Measurements from ENCODE around the gene TDP2. TPM values are rescaled to one million over a fixed set of nuclear protein-coding genes. Genes with fewer than 3 reads are reported as not detected.

TDP2 gene
- total RNA-seq, 1 donor from 2014 or later, result 42.3 TPM

GRCh38 chr6:24659561-24659960 lies 7.1 kb downstream of the TDP2 start:
- peak overlapping the region; percentile 17 for H3K27ac ChIP-seq
- no peaks in the 10 kb centered on the region for H3K9me3 ChIP-seq
- no peak for DNase-seq
- intact Hi-C loops (cut with DNase I), result no loop called here
- H3K27me3 ChIP-seq, result no peaks in the 10 kb centered on the region
- peaks cover 12% of the 10 kb centered on the region for H3K4me1 ChIP-seq
- peaks cover 37% of the 10 kb centered on the region for H3K36me3 ChIP-seq
- peak; percentile 29 for ATAC-seq
- TF ChIP-seq CTCF (IDR thresholded peaks at IDR 0.05), result no peak
- no peak overlapping the region for H3K4me3 ChIP-seq

- no peaks in the 10 kb centered on the region for H3K27me3 ChIP-seq
- no peak for DNase-seq
- ATAC-seq, result peak; percentile 92
- peaks cover 10% of the 10 kb centered on the region for H3K4me1 ChIP-seq
- peak overlapping the region; percentile 17 for H3K27ac ChIP-seq
- intact Hi-C loops (cut with DNase I), result no loop called here
- H3K9me3 ChIP-seq, result no peaks in the 10 kb centered on the region
- no peak overlapping the region for H3K4me3 ChIP-seq
- peaks cover 39% of the 10 kb centered on the region for H3K36me3 ChIP-seq
- no peak for TF ChIP-seq CTCF (IDR thresholded peaks at IDR 0.05)
These were observed 7.8 kb downstream of the TDP2 start for GRCh38 chr6:24658573-24659560.

- no peak for TF ChIP-seq CTCF (IDR thresholded peaks at IDR 0.05)
- Histone ChIP-seq H3K36me3 (peaks cover 49% of the 10 kb centered on the region), H3K9me3 (no peaks in the 10 kb centered on the region), H3K27me3 (no peaks in the 10 kb centered on the region), H3K4me1 (peaks cover 5% of the 10 kb centered on the region), H3K4me3 (no peak overlapping the region), H3K27ac (no peak overlapping the region)
- DNase-seq (no peak), ATAC-seq (no peak)
- intact Hi-C loops (cut with DNase I), result no loop called here
These were observed 11.5 kb downstream of the TDP2 start for GRCh38 chr6:24655215-24655614.

GRCh38 chr6:24650365-24650764 lies 16.3 kb downstream of the TDP2 start:
- DNase-seq (no peak), ATAC-seq (no peak)
- H3K4me1 ChIP-seq, result no peaks in the 10 kb centered on the region
- no peaks in the 10 kb centered on the region for H3K9me3 ChIP-seq
- H3K36me3 ChIP-seq, result peaks cover 49% of the 10 kb centered on the region
- no peaks in the 10 kb centered on the region for H3K27me3 ChIP-seq
- no peak overlapping the region for H3K27ac ChIP-seq
- no peak overlapping the region for H3K4me3 ChIP-seq
- intact Hi-C loops (cut with DNase I), result no loop called here
- TF ChIP-seq CTCF (IDR thresholded peaks at IDR 0.05), result no peak

GRCh38 chr6:24649691-24650090 lies 17.0 kb downstream of the TDP2 start:
- Histone ChIP-seq H3K36me3 (peaks cover 49% of the 10 kb centered on the region), H3K4me1 (no peaks in the 10 kb centered on the region), H3K27ac (no peak overlapping the region), H3K4me3 (no peak overlapping the region), H3K27me3 (peaks cover 4% of the 10 kb centered on the region), H3K9me3 (no peaks in the 10 kb centered on the region)
- intact Hi-C loops (cut with DNase I), result no loop called here
- TF ChIP-seq CTCF (IDR thresholded peaks at IDR 0.05), result no peak
- DNase-seq, result no peak
- no peak for ATAC-seq
